Ureter (tissue), 1 donor: ENCODE data around the gene MYO5A. TPM values are rescaled to one million over a fixed set of nuclear protein-coding genes. Genes with fewer than 3 reads are reported as not detected.

Source experiments
- DNase-seq: peaks from one replicate; pipeline ENCODE4 v3.0.0-alpha.2; 2020; ENCODE audit warnings: low spot score
- total RNA-seq: library from RNA; stranded (reverse); gene quantifications from one replicate; pipeline ENCODE4 v1.2.4, GENCODE V29; 2023
- donor health status: DM: yes; HTN: yes; CAD: no.

MYO5A gene
- total RNA-seq, 1 donor from 2014 or later, result 25.3 TPM

DNA sequence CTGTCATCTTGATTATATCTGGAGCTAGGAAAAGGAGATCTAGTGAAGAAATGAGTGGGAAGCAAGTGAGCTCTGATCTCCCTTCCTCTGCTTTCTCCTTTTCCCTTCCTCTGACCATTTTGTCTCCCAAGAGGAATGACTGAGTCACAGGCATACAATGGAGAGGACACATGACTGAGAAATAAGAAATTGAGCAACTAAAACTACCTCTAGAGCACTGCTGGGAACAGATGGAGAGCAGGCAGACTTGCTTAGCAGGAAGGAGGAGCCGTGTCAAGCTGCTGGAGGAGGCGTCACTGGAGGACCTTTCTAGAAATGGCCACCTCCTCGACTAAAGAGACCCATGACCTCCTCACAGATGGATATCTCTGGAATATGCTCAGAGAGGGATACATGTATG, 166.2 kb downstream of the MYO5A start:
- no peak for DNase-seq

DNA sequence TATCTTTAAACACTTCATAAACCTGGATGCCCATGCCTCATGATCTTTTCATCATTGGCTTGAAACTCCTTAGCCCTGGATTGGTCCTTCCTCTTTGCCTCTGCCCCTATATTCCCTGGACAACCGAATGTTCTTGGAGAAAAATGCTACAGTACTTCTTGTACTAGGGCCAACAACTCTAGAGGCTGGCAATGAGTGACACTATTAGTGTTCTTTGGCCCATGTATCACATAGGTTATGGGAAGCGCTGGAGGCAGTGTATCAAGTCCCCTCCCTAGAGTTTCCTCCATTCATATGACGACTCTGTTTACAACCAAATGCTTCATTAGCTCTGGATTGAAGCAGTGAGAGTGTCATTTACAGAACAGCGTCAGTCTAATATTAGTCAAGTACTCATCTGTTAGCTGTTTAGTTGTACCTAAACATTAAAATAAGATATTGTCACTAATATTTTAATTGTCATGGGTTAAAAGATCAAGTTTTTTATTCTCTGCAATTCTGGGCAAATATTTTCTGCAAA, 166.6 kb downstream of the MYO5A start:
- no peak for DNase-seq

DNA sequence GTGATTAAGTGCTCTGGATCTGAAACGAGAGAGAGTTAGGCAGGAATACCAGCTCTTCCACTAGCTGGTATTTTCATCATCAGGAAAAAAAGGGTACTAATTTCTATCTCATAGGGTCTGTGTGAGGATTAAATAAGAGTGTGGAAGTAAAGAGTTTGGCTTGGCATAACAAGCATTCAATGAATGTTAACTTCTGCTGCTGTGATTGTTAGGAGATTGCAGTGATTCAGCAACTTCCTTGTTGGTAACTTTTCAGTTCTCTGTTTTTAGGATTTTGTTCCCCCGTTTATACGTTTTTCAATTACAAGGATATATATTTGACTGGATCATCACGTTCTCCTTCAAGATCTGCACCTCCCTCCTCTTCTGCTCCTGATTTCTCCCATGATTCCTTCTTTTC, 167.2 kb downstream of the MYO5A start:
- no peak for DNase-seq

GRCh38 chr15:52360229-52361203, 168.2 kb downstream of the MYO5A start:
- DNase-seq, result no peak

DNA sequence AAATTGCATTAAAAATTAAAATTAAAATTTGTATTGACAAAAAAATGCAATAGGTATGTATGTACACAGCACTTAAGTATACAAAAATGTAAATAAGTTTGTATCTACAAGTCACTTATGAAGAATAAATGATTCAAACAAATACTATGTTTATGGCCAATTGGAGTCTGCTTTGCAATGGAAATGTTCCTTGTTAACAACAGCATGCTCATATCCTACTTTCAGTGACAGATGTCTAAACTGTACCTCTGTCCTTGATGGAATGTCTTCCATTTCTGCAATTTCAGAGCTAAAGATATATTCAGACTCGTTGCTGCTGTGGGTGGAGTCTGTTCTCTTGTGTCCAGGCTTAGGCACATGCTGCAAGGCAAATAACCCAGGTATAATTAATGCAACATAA, 169.0 kb downstream of the MYO5A start:
- DNase-seq, result no peak

DNA sequence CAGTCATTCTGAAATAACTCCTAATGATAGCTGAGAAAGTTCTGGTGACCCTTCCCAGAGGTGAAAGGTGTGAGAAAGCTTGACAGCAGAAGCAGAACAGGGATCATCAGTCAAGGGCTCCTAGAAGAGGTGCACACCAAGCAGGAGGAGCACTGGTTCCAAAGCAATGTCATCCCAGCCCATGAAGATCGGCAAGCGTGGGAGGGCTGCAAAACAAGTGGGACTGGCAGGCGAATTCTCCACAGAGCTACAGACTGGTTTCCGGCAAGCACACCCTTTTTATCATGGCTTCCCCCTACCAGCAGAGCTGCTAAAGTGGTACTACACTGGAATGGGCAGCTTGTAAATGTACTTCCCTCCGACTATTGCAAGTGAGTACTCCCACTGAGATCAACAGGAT, 170.7 kb downstream of the MYO5A start:
- no peak for DNase-seq

GRCh38 chr15:52352086-52352485, 176.6 kb downstream of the MYO5A start:
- no peak for DNase-seq

DNA sequence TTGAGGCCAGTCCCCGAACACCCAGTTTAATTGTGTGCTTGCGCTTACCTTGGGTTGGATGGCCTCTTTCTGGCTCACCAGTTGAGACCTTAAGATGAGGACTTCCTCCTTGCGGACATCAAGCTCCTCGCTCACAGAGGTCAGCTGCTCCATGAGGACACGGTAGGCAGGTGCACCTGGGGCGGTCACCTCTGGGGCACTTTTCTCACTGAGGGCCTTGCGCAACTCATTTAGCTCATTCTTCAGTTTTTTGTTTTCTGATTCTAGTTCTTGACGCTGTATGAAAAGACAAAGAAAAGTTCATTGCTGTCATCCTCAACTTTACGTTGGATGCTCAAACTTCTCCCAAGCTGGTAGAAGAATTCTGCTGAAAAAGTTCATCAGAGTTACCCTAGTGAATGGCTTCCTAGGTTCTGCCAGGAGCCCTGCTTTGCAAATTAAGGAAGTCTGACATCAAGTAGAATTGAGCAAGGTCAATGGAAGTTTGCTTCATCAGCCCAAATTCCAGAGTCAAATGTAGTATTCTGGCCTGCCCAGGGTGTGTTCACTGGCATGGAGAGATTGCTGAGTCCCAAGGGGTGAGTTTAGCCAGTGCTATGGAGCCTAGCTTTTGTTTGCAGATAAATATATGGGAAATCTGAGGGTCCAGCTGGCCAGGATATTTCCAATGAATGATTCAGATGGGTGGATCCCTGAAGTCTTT, 177.3 kb downstream of the MYO5A start:
- no peak for DNase-seq

DNA sequence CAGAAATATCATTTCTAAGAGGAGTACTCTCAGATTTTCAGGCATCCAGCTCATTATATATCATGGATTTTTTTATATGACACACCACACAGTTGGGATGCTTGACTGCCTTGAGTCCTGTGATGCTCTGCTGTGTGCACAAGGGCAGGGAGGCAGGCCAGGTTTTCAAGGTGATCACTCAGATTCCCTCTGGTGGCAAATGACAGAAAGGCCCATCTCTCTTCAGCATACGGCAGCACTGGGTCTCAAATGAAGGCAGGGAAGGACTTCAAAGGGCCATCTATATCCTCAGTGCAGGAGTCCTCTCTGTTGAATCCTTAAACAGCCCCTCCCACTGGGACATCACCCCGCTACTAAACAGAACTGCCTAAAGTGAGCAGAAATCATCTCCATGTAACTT, 178.3 kb downstream of the MYO5A start:
- no peak for DNase-seq

DNA sequence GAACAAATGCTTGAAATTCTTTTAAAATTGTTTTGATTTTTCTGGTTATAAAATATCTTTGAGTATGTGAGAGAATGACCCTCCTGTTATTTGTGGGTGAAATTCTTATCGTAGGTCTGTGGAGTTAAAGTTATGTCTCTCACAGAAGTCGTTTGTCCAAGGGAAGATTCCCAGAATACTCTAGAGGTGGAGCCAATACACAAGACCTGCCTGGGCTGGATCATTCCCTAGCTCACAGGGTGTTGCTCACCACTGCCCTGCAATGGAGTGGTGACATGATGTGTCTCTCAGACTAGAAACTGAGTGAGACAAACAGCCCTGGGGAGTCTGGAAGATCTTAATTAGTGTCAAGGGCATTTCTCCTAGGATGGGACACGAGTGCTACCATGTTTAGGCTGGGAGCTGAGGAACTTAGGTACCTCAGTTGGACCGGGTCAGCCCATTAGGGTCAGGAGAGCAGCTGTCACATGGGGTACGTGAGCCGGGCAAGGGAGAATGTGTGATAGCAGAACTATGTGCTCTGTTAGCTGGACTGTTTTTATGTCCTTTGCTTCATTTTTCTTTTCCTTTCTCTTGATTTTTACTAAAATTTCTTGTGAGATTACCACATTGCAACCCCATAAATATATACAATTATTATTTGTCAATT, 179.5 kb downstream of the MYO5A start:
- no peak for DNase-seq

DNA sequence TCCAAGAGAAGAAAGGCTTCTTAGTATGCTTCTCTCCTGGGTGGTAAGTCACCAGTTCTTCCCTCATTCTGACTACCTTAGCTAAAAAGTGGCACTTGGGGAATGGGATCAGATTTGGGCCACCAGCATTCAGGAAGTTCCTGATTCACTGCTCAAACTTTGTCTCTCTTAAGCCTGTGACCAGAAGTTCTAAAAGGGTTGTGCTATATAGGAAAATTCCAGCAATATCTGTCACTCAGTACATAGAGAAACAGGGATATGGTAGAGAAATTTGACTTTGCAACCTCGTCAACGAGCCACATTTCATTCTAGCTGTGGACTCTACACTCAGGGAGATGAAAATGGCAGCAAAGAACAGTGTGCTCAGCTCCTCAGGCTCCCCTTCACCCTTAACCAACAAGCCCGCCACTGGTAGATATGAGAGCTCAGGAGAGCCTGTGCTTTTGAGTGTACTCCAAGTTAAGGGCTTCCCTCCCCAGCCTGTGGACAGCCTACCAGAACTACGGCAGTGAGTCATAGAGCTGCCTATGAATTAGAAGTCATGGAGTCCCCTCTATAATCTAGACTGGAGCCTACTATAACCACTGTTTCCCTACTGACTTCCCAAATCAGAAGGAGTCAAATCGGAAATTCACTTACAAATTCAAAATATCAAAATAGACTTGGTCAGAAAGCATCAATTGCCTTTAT, 180.5 kb downstream of the MYO5A start:
- no peak for DNase-seq

DNA sequence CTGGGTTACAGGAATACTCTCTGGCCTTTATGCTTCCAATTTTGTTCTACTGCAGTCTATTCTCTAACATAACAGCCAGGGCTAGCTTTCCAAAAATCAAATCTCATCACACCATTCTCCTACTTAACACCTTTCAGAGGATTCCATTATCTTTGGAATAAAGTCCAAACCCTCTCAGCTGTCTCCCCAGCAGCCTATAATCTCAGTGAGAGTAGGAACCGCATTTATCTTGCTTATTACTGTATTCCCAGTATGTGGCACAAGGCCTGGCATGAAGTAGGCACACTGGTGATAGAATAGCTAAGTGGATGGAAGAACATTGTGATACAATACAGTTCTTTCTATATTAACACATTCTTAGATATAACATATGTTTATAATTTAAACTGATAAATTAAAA, 184.1 kb downstream of the MYO5A start:
- no peak for DNase-seq

DNA sequence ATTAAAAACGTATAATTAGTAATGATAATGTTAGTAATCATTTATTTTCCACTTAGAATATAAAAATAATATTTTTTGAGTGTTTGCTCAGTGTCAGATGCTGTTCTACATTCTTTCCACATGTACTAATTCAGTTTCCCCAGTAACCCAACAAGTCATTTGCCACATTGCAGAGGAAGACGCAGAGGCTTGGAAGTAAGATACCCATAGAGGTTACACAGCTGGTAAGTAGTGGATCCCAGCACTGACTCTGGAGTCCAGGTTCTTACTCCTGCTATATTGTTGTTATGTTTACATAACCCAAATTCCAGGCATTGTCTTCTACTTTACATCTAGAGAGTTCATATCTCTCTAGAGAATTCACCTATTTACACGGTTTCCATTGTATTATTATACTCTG, 184.8 kb downstream of the MYO5A start:
- DNase-seq, result no peak

DNA sequence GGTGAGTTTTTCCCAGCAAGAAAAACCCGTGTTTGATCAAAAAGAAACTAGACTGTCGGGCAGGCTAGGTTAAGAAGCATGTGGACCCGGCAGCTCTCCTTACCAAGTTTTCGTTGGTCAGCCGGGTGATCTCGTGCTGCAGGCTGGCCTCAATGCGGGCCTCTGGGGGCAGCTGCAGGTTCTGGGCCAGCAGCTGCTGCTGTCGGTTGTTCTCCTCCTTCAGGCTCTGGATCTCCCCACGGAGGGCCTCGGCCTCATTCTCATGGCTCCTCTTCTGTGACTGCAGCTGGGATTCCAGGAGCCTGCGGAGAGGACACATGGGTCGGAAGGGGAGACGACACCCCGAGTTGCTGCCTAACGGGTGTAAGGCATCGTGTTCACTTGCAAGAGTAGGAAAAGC, 188.6 kb downstream of the MYO5A start:
- DNase-seq, result no peak

- DNase-seq, result no peak
Measured at GRCh38 chr15:52338891-52339290, 189.8 kb downstream of the MYO5A start.

GRCh38 chr15:52338058-52338457, 190.6 kb downstream of the MYO5A start:
- no peak for DNase-seq

- no peak for DNase-seq
Measured at GRCh38 chr15:52337198-52337853, 191.4 kb downstream of the MYO5A start.

DNA sequence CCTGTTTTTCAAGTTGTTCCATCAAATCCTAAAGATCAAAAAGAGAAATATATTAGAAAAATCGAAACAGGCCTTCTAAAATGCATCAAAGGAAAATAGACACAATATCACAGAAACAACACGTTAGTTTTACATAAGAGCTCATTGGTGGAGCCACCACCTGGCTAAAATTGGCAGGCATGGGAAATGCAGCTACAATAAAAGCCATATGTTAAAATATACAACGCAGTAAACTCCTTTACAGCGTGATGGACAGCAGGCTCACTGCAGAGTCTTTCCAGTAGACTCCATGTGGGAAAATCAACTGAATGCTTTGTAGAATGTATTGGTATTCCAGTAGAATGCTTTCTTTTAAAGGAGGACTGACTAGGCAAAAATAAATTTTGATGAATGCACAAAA, 192.2 kb downstream of the MYO5A start:
- no peak for DNase-seq

GRCh38 chr15:52334491-52335160, 194.1 kb downstream of the MYO5A start:
- DNase-seq, result no peak

- DNase-seq, result peak; percentile 56
Measured at GRCh38 chr15:52331490-52332240, 197.0 kb downstream of the MYO5A start.
